Activated CD8-positive, alpha-beta T cell treated with anti-CD3 and anti-CD28 coated beads for 36 hours (primary cell): Measurements from ENCODE around the gene SLFN12L. TPM values are rescaled to one million over a fixed set of nuclear protein-coding genes. Genes with fewer than 3 reads are reported as not detected.
"Not testable (repeated sequence)": the region's sequence is repeated elsewhere in the genome, so short reads cannot be mapped to it uniquely, and the experiment has no call there.

Source experiments
- ATAC-seq: fragments of 200-7000 bp; cut with Tn5 transposase; one replicate; pipeline ENCODE4 v1.10.0; 2021; ENCODE audit warnings: mild to moderate bottlenecking, moderate library complexity
- CTCF ChIA-PET: fragments of 350-600 bp; sonication (Branson Sonifier 250); formaldehyde crosslinking; loops from one replicate; lab custom pipeline; 2021; ENCODE audit warnings: antibody characterized with exemption; lab: Charles Lee
- POLR2A ChIA-PET: fragments of 350-600 bp; sonication (Branson Sonifier 250); formaldehyde crosslinking; loops from one replicate; lab custom pipeline; 2021; ENCODE audit warnings: antibody characterized with exemption; lab: Charles Lee
- DNase-seq: peaks from one replicate; pipeline ENCODE4 v3.0.0-alpha.2; 2020
- H3K27ac Mint-ChIP-seq: one replicate; pipeline ENCODE4 v1.8.0; 2021; ENCODE audit warnings: mild to moderate bottlenecking, mixed read lengths
- H3K27me3 Mint-ChIP-seq: one replicate; pipeline ENCODE4 v1.8.0; 2021; ENCODE audit warnings: mixed read lengths
- H3K36me3 Mint-ChIP-seq: one replicate; pipeline ENCODE4 v1.8.0; 2021; ENCODE audit warnings: low read depth, mixed read lengths
- H3K4me1 Mint-ChIP-seq: one replicate; pipeline ENCODE4 v1.8.0; 2021; ENCODE audit warnings: low read depth, mixed read lengths
- H3K4me3 Mint-ChIP-seq: one replicate; pipeline ENCODE4 v1.8.0; 2021; ENCODE audit warnings: mild to moderate bottlenecking, moderate library complexity, mixed read lengths
- H3K9me3 Mint-ChIP-seq: one replicate; pipeline ENCODE4 v1.8.0; 2021; ENCODE audit warnings: mixed read lengths
- intact Hi-C: fragments of 100-400 bp; cut with micrococcal nuclease; formaldehyde crosslinking; loops from one replicate; pipeline ENCODE4 v1.10.0; 2022
- total RNA-seq, 2 experiments: library from RNA; stranded (reverse); gene quantifications; one replicate each; pipeline ENCODE4 v1.2.3, GENCODE V29; 2021
- TF ChIP-seq, protein P1 (sequence below): fragments of 200-600 bp; IDR thresholded peaks from one replicate; pipeline ENCODE4 v1.8.0; 2022; ENCODE audit warnings: antibody characterized with exemption, mild to moderate bottlenecking

SLFN12L gene
- total RNA-seq, 2 experiments from 2014 or later: 41.7 to 42.5 TPM

DNA sequence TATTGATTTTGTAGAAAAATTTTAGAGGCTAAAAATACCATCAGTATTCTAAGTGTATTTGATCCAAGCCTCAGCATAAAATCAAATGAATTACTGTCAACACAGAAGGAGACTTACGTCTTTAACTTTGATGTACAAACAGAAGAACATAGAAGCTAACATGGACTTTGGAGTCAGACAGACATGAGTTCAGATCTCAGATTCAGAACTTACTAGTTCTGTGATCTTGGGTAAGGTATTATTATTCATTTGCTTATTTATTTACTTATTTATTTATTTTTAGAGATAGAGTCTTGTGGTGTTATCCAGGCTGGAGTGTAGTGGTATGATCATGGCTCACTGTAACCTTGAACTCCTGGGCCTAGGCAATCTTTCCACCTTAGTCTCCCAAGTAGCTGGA is 4.0 kb upstream of the SLFN12L start:
- intact Hi-C loops: no loop called here

DNA sequence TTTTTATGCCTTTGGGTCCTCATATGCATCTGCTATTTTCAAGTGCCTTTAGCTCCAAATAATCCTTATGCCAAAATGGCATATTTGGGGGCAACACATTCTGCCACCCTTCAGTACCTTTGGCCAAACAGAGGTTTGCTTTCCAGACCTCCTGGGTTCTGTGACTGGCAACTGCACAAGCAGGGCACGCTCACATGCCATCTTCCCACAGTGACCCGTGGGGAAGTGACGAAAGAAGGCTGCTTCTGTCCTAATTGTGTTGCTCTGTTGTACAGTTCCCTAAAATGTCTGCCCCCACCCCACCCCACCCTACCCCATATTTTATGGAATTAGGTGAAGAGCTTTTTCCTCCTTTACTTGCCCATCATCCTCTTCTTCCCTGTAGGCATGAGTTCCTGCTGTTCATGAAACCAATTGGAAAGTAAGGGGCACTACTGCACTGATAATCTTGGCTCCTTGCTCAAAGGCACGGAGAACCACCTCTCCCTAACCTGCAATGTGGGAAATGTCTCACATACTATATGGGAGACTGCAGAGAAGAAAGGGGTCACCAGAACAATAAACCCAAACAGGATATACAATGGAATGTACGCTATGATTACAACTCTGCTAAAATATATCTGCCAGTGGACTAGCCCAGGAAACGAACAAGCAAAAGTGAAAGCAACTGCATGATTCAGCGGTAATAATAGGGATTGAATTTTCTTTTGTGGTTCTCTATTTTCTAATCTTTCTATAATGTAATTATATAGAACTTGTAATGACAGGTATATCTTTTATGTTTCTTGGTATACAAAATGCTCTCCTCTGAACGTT is 3.3 kb upstream of the SLFN12L start:
- Mint-ChIP-seq H3K27ac (peak overlapping the region; percentile 97), H3K4me3 (peak overlapping the region; percentile 87), H3K27me3 (no peaks in the 10 kb centered on the region), H3K4me1 (peaks cover 49% of the 10 kb centered on the region), H3K36me3 (peaks cover 13% of the 10 kb centered on the region), H3K9me3 (no peaks in the 10 kb centered on the region)
- TF ChIP-seq, protein P1, sequence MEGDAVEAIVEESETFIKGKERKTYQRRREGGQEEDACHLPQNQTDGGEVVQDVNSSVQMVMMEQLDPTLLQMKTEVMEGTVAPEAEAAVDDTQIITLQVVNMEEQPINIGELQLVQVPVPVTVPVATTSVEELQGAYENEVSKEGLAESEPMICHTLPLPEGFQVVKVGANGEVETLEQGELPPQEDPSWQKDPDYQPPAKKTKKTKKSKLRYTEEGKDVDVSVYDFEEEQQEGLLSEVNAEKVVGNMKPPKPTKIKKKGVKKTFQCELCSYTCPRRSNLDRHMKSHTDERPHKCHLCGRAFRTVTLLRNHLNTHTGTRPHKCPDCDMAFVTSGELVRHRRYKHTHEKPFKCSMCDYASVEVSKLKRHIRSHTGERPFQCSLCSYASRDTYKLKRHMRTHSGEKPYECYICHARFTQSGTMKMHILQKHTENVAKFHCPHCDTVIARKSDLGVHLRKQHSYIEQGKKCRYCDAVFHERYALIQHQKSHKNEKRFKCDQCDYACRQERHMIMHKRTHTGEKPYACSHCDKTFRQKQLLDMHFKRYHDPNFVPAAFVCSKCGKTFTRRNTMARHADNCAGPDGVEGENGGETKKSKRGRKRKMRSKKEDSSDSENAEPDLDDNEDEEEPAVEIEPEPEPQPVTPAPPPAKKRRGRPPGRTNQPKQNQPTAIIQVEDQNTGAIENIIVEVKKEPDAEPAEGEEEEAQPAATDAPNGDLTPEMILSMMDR: no peak
- ATAC-seq (peak; percentile 28), DNase-seq (peak; percentile 71)
- POLR2A ChIA-PET: interaction anchor here (0.7 to 2.5 kb wide), 3 partner anchors 11 to 168 kb away, joined by 3 to 7 read pairs (median 3); partner anchors contain the start of gene SLFN11
- intact Hi-C loops: no loop called here
- CTCF ChIA-PET: interaction anchor here (1.0 to 7.6 kb wide), 6 partner anchors 20 to 373 kb away, joined by 3 to 77 read pairs (median 4); no protein-coding TSS in a partner anchor

More for the DNA sequence above, 4.0 kb upstream of the SLFN12L start:
- peaks cover 8% of the 10 kb centered on the region for H3K36me3 Mint-ChIP-seq
- peak overlapping the region; percentile 87 for H3K4me3 Mint-ChIP-seq
- TF ChIP-seq, protein P1: no peak
- ATAC-seq (no peak), DNase-seq (no peak)
- ChIA-PET CTCF (interaction anchor here (1.0 to 7.6 kb wide), 6 partner anchors 20 to 380 kb away, joined by 3 to 77 read pairs (median 4); no protein-coding TSS in a partner anchor), POLR2A (interaction anchor here (1.5 to 2.5 kb wide), 3 partner anchors 37 to 168 kb away, joined by 5 to 7 read pairs (median 5); partner anchors contain the start of genes PEX12 and SLFN11)
- H3K27me3 Mint-ChIP-seq: no peaks in the 10 kb centered on the region
- peaks cover 54% of the 10 kb centered on the region for H3K4me1 Mint-ChIP-seq
- no peaks in the 10 kb centered on the region for H3K9me3 Mint-ChIP-seq
- H3K27ac Mint-ChIP-seq: peak overlapping the region; percentile 97

DNA sequence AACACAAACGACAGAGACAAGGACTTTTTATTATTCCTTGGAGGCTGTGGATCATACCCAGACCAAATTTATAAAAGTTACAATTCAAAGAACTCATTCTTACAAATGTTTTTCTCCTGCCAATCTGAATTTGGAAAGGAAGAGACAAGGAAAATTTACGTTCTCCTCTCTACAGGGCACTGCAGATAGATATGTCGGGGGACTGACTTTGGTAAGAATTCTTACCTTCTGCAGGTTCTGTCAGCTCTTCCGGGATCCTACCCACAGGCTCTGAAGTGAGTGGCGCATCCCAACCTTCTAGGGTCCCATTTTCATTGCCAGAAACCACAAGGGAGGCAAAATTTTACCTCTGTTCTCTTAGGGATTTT is 2.2 kb upstream of the SLFN12L start:
- peak overlapping the region; percentile 87 for H3K4me3 Mint-ChIP-seq
- ATAC-seq (no peak), DNase-seq (no peak)
- H3K36me3 Mint-ChIP-seq: peaks cover 21% of the 10 kb centered on the region
- no peaks in the 10 kb centered on the region for H3K27me3 Mint-ChIP-seq
- no peaks in the 10 kb centered on the region for H3K9me3 Mint-ChIP-seq
- TF ChIP-seq, protein P1: no peak
- CTCF ChIA-PET: interaction anchor here (0.7 to 7.6 kb wide), 31 partner anchors 10 to 398 kb away, joined by 3 to 77 read pairs (median 4); partner anchors contain the start of genes AP2B1, NLE1, PEX12 and SLFN5
- POLR2A ChIA-PET: interaction anchor here (0.6 to 6.7 kb wide), 10 partner anchors 10 to 374 kb away, joined by 3 to 66 read pairs (median 4); partner anchors contain the start of genes PEX12 and SLFN11
- H3K4me1 Mint-ChIP-seq: peaks cover 44% of the 10 kb centered on the region
- peak overlapping the region; percentile 97 for H3K27ac Mint-ChIP-seq
- intact Hi-C loops: loop anchor here (2.0 to 10.0 kb wide), 3 partner anchors 48 to 369 kb away; partner anchors contain the start of gene AP2B1

DNA sequence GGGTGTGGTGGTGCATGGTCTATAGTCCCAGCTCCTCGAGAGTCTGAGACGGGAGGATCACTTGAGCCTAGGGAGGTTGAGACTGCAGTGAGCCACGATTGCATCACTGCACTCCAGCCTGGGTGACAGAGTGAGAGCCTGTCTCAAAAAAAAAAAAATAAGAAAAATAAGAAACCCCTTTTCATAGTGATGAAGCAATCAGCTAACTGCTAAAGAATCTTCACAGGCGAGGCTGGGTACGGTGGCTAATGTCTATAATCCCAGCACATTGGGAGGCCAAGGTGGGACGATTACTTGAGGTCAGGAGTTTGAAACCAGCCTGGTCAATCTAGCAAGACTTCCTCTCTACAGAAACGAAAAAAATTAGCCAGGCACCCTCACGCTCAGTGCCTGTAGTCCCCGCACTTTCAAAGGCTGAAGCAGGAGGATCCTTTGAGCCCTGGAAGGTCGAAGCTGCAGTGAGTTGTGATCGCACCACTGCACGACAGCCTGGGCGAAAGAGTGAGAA is 760 bp downstream of the SLFN12L start:
- DNase-seq (peak; percentile 58), ATAC-seq (peak; percentile 29)
- peaks cover 36% of the 10 kb centered on the region for H3K36me3 Mint-ChIP-seq
- peak overlapping the region; percentile 76 for H3K4me3 Mint-ChIP-seq
- no peaks in the 10 kb centered on the region for H3K27me3 Mint-ChIP-seq
- peak overlapping the region; percentile 97 for H3K27ac Mint-ChIP-seq
- CTCF ChIA-PET: interaction anchor here (0.7 to 7.6 kb wide), 12 partner anchors 10 to 323 kb away, joined by 3 to 77 read pairs (median 4); partner anchors contain the start of genes SLFN11 and SLFN5
- intact Hi-C loops: loop anchor here (2.0 to 10.0 kb wide), 4 partner anchors 51 to 294 kb away; partner anchors contain the start of genes AP2B1 and SLFN5
- TF ChIP-seq, protein P1: no peak
- POLR2A ChIA-PET: interaction anchor here (0.6 to 6.7 kb wide), 28 partner anchors 12 to 378 kb away, joined by 3 to 66 read pairs (median 4); partner anchors contain the start of genes AP2B1, SLFN11 and SLFN13
- H3K4me1 Mint-ChIP-seq: peaks cover 45% of the 10 kb centered on the region
- no peaks in the 10 kb centered on the region for H3K9me3 Mint-ChIP-seq

DNA sequence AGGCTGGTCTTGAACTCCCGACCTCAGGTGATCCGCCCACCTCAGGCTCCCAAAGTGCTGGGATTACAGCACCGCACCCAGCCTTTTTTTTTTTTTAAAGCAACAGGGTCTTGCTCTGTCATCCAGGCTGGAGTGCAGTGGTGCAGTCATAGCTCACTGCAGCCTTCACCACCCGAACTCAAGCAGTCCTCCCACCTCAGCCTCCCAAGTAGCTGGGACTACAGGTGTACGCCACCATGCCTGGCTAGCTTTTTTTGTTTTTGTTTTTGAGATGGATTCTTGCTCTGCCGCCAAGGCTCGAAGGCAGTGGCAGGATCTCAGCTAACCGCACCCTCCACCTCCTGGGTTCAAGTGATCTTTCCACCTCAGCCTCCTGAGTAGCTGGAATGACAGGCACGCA is 2.1 kb downstream of the SLFN12L start:
- not testable (repeated sequence) for ATAC-seq
- POLR2A ChIA-PET: interaction anchor here (0.5 to 6.7 kb wide), 13 partner anchors 8 to 561 kb away, joined by 3 to 66 read pairs (median 3); partner anchors contain the start of genes AP2B1, SLFN11, SLFN13 and SLFN5
- intact Hi-C loops: loop anchor here (5.0 to 10.0 kb wide), 2 partner anchors 52 to 191 kb away; partner anchors contain the start of gene AP2B1

More for the DNA sequence above, 2.1 kb downstream of the SLFN12L start:
- peak; percentile 47 for DNase-seq
- H3K9me3 Mint-ChIP-seq, H3K27me3 Mint-ChIP-seq: not testable (repeated sequence)
- Mint-ChIP-seq H3K36me3 (peaks cover 42% of the 10 kb centered on the region), H3K4me1 (peaks cover 48% of the 10 kb centered on the region), H3K4me3 (peak overlapping the region; percentile 76), H3K27ac (peak overlapping the region; percentile 97)
- CTCF ChIA-PET: interaction anchor here (1.7 to 4.1 kb wide), 2 partner anchors 164 to 223 kb away, joined by 3 to 45 read pairs; no protein-coding TSS in a partner anchor
